ENCODE data around the gene STAB1.

GRCh38 chr3:52552089-52552488, 57.0 kb downstream of the STAB1 start:
- no peak for TF ChIP-seq POLR2A (IDR thresholded peaks at IDR 0.05)
- TF ChIP-seq, protein P1, sequence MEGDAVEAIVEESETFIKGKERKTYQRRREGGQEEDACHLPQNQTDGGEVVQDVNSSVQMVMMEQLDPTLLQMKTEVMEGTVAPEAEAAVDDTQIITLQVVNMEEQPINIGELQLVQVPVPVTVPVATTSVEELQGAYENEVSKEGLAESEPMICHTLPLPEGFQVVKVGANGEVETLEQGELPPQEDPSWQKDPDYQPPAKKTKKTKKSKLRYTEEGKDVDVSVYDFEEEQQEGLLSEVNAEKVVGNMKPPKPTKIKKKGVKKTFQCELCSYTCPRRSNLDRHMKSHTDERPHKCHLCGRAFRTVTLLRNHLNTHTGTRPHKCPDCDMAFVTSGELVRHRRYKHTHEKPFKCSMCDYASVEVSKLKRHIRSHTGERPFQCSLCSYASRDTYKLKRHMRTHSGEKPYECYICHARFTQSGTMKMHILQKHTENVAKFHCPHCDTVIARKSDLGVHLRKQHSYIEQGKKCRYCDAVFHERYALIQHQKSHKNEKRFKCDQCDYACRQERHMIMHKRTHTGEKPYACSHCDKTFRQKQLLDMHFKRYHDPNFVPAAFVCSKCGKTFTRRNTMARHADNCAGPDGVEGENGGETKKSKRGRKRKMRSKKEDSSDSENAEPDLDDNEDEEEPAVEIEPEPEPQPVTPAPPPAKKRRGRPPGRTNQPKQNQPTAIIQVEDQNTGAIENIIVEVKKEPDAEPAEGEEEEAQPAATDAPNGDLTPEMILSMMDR (IDR thresholded peaks at IDR 0.05) = no peak
